ENCODE data around the gene MRPL17. TPM values are rescaled to one million over a fixed set of nuclear protein-coding genes. Genes with fewer than 3 reads are reported as not detected.
"Not testable (repeated sequence)": the region's sequence is repeated elsewhere in the genome, so short reads cannot be mapped to it uniquely, and the experiment has no call there.

The MRPL17 gene
- total and polyA plus RNA-seq, 10 of the 15 experiments (the other 5 are each of a cell fraction or from before 2014, with no cell fraction given), result 60.3 to 171 (median 94.8) TPM

DNA sequence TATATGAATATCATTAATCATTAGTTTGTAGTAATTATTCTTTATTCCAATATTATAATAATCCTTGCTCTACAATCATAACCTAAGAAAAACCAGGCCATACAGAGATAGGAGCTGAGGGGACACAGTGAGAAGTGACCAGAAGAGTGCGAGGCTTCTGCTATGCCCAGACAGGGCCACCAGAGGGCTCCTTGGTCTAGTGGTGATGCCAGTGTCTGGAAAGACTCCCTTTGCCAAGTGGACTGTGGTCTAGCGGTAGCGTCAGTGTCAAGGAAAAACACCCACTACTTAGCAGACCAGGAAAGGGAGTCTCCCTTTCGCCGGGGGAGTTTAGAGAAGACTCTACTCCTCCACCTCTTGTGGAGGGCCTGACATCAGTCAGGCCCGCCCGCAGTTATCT lies 28.4 kb upstream of the MRPL17 start:
- H3K27me3 ChIP-seq (replicated peaks in 1 of 2; ENCODE audit: control insufficient read depth in 2 of 2, insufficient read depth in 2 of 2, low read length in 1 of 2); H2AFZ ChIP-seq (ENCODE audit: control insufficient read depth, low read depth, low read length); BruUV-seq (replicated peaks); H3K9ac ChIP-seq (ENCODE audit: control insufficient read depth, insufficient read depth, low read length); H3K4me1 ChIP-seq (ENCODE audit: control insufficient read depth, insufficient read depth, low read length); POLR2A ChIA-PET; H4K20me1 ChIP-seq (ENCODE audit: control insufficient read depth, insufficient read depth); H3K9me3 ChIP-seq (replicated peaks; ENCODE audit: control insufficient read depth, insufficient read depth, low read length); DNase-seq (ENCODE audit: low read depth, low spot score); H3K36me3 ChIP-seq (ENCODE audit: control insufficient read depth in 2 of 2, insufficient read depth in 2 of 2, low read length in 1 of 2); H3K27ac ChIP-seq (ENCODE audit: control insufficient read depth, insufficient read depth); H3K4me3 ChIP-seq; in situ Hi-C loops (cut with MboI); SMC1A ChIA-PET (ENCODE audit: uncharacterized antibody, unreplicated experiment); H3K79me2 ChIP-seq (ENCODE audit: control insufficient read depth, insufficient read depth, low read length); H3K4me2 ChIP-seq (ENCODE audit: control insufficient read depth, insufficient read depth); ATAC-seq; FAIRE-seq: not testable (repeated sequence)
- CTCF ChIA-PET, result interaction anchor here (2.6 to 4.4 kb wide), 3 partner anchors 26 to 47 kb away, joined by 13 to 26 read pairs (median 25); no protein-coding TSS in a partner anchor
- 88% methylated on average over 7 of the region's 7 CpGs for WGBS (ENCODE audit: insufficient coverage, insufficient replicate concordance, low lambda C conversion rate, missing lambda C conversion rate)
- RAD21 ChIA-PET (ENCODE audit: unreplicated experiment), result interaction anchor here (0.9 to 1.4 kb wide), 2 partner anchors 35 to 46 kb away, joined by 3 read pairs; no protein-coding TSS in a partner anchor
- TF ChIP-seq, protein P1, sequence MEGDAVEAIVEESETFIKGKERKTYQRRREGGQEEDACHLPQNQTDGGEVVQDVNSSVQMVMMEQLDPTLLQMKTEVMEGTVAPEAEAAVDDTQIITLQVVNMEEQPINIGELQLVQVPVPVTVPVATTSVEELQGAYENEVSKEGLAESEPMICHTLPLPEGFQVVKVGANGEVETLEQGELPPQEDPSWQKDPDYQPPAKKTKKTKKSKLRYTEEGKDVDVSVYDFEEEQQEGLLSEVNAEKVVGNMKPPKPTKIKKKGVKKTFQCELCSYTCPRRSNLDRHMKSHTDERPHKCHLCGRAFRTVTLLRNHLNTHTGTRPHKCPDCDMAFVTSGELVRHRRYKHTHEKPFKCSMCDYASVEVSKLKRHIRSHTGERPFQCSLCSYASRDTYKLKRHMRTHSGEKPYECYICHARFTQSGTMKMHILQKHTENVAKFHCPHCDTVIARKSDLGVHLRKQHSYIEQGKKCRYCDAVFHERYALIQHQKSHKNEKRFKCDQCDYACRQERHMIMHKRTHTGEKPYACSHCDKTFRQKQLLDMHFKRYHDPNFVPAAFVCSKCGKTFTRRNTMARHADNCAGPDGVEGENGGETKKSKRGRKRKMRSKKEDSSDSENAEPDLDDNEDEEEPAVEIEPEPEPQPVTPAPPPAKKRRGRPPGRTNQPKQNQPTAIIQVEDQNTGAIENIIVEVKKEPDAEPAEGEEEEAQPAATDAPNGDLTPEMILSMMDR (IDR thresholded peaks at IDR 0.05 in 2 of 3, conservative IDR thresholded peaks at IDR 0.05 in 1 of 3; ENCODE audit: control insufficient read depth in 2 of 3, extremely low read depth in 1 of 3, insufficient read depth in 1 of 3, low read depth in 3 of 3, low read length in 3 of 3), result peak; percentile 39 to 58 (median 41); a peak in 5 of 6 replicates
- TF ChIP-seq RAD21 (IDR thresholded peaks at IDR 0.05; ENCODE audit: insufficient read depth, low read depth, low read length), result peak; percentile 44
- TF ChIP-seq SMC3 (IDR thresholded peaks at IDR 0.05; ENCODE audit: borderline replicate concordance, low read length), result peak; percentile 34; the same call in 1 of the 2 replicates
- intact Hi-C loops (cut with micrococcal nuclease; ENCODE audit: unreplicated experiment), result loop anchor here (1.0 kb wide), 1 partner anchor 46 kb away; no protein-coding TSS in a partner anchor

DNA sequence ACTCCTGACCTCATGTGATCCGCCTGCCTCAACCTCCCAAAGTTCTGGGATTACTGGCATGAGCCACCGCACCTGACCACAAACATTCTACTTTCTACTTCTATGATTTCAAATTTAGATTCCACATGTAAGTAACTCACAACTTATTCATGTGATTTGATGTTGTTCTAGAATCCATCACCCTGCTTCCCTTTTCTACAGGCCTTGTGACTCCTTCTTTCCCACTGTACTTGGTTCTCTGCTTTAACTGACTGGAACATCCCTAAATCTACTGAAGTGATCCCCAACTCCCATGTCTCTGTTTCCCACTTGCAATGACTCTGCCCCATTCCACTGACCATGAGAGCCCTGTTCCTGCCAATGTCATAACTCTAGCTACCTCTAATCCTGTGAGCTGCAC lies 25.7 kb upstream of the MRPL17 start:
- no peak for ATAC-seq
- SMC1A ChIA-PET (ENCODE audit: uncharacterized antibody, unreplicated experiment), result interaction anchor here (1.2 kb wide), 1 partner anchor 49 kb away, joined by 3 read pairs; no protein-coding TSS in a partner anchor
- Histone ChIP-seq H3K79me2 (ENCODE audit: control insufficient read depth, insufficient read depth, low read length) (no peaks in the 10 kb centered on the region), H3K36me3 (ENCODE audit: control insufficient read depth in 2 of 2, insufficient read depth in 2 of 2, low read length in 1 of 2) (0 out of 4 replicates have a peak, but pooled peaks cover 0 to 1% of the 10 kb centered on the region in 2 experiments), H3K9me3 (replicated peaks; ENCODE audit: control insufficient read depth, insufficient read depth, low read length) (no peaks in the 10 kb centered on the region), H2AFZ (ENCODE audit: control insufficient read depth, low read depth, low read length) (no peak overlapping the region), H4K20me1 (ENCODE audit: control insufficient read depth, insufficient read depth) (no peaks in the 10 kb centered on the region; the same call in 1 of the 2 replicates), H3K4me1 (ENCODE audit: control insufficient read depth, insufficient read depth, low read length) (no peaks in the 10 kb centered on the region), H3K9ac (ENCODE audit: control insufficient read depth, insufficient read depth, low read length) (no peak overlapping the region), H3K27me3 (replicated peaks in 1 of 2; ENCODE audit: control insufficient read depth in 2 of 2, insufficient read depth in 2 of 2, low read length in 1 of 2) (no peaks in the 10 kb centered on the region), H3K27ac (ENCODE audit: control insufficient read depth, insufficient read depth) (no peak overlapping the region), H3K4me2 (ENCODE audit: control insufficient read depth, insufficient read depth) (no peak overlapping the region), H3K4me3 (no peak overlapping the region)
- in situ Hi-C loops (cut with MboI), result no loop called here
- DNase-seq (ENCODE audit: low read depth, low spot score), result no peak
- intact Hi-C loops (cut with micrococcal nuclease; ENCODE audit: unreplicated experiment), result no loop called here
- POLR2A ChIA-PET, result no interaction called here
- 60% methylated on average over 2 of the region's 2 CpGs for WGBS (ENCODE audit: insufficient coverage, insufficient replicate concordance, low lambda C conversion rate, missing lambda C conversion rate)
- FAIRE-seq, result no peak
- CTCF ChIA-PET, result interaction anchor here (1.1 to 4.4 kb wide), 4 partner anchors 47 to 218 kb away, joined by 3 to 26 read pairs (median 18); no protein-coding TSS in a partner anchor
- no TSS peak for BruUV-seq (replicated peaks)
- RAD21 ChIA-PET (ENCODE audit: unreplicated experiment), result interaction anchor here (1.3 to 1.5 kb wide), 2 partner anchors 46 to 178 kb away, joined by 4 to 6 read pairs; no protein-coding TSS in a partner anchor
- no peak for TF ChIP-seq STAT1 (conservative IDR thresholded peaks at IDR 0.05)
- TF ChIP-seq, protein P2, sequence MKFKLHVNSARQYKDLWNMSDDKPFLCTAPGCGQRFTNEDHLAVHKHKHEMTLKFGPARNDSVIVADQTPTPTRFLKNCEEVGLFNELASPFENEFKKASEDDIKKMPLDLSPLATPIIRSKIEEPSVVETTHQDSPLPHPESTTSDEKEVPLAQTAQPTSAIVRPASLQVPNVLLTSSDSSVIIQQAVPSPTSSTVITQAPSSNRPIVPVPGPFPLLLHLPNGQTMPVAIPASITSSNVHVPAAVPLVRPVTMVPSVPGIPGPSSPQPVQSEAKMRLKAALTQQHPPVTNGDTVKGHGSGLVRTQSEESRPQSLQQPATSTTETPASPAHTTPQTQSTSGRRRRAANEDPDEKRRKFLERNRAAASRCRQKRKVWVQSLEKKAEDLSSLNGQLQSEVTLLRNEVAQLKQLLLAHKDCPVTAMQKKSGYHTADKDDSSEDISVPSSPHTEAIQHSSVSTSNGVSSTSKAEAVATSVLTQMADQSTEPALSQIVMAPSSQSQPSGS (IDR thresholded peaks at IDR 0.05; ENCODE audit: low read length), result no peak
- TF ChIP-seq POLR2AphosphoS2 (IDR thresholded peaks at IDR 0.05; ENCODE audit: low read depth, low read length), result no peak
- no peak for TF ChIP-seq PML (IDR thresholded peaks at IDR 0.05; ENCODE audit: low read length)
- TF ChIP-seq NFXL1 (IDR thresholded peaks at IDR 0.05; ENCODE audit: borderline replicate concordance), result no peak
- TF ChIP-seq ZSCAN29 (IDR thresholded peaks at IDR 0.05), result no peak
- TF ChIP-seq, protein P3, sequence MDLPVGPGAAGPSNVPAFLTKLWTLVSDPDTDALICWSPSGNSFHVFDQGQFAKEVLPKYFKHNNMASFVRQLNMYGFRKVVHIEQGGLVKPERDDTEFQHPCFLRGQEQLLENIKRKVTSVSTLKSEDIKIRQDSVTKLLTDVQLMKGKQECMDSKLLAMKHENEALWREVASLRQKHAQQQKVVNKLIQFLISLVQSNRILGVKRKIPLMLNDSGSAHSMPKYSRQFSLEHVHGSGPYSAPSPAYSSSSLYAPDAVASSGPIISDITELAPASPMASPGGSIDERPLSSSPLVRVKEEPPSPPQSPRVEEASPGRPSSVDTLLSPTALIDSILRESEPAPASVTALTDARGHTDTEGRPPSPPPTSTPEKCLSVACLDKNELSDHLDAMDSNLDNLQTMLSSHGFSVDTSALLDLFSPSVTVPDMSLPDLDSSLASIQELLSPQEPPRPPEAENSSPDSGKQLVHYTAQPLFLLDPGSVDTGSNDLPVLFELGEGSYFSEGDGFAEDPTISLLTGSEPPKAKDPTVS (IDR thresholded peaks at IDR 0.05; ENCODE audit: low read depth, low read length), result no peak
- no peak for TF ChIP-seq MEF2A (IDR thresholded peaks at IDR 0.05; ENCODE audit: insufficient read depth, low read depth, low read length)
- TF ChIP-seq ZNF384 (IDR thresholded peaks at IDR 0.05; ENCODE audit: borderline replicate concordance, low read depth, low read length), result no peak
- TF ChIP-seq ZNF217 (IDR thresholded peaks at IDR 0.05), result no peak

Data from GM12878 (cell line).